IMR-90 (cell line): ENCODE measurements around the gene FOXP1. TPM values are rescaled to one million over a fixed set of nuclear protein-coding genes. Genes with fewer than 3 reads are reported as not detected.
A peak's percentile ranks its signal among the peaks of the same experiment; 100 is the strongest.

Experiments
- ATAC-seq: fragments of 200-7000 bp; cut with Tn5 transposase; 2 replicates; pipeline ENCODE4 v1.9.1; 2020; ENCODE audit warnings: low read depth, mild to moderate bottlenecking, moderate library complexity
- BruUV-seq: library from RNA; stranded (reverse); fragments of 400-500 nt; replicated peaks from 2 replicates; lab custom pipeline; 2021; lab: Mats Ljungman, UMichigan
- CTCF ChIA-PET: fragments of 300-600 bp; formaldehyde crosslinking; extraction: SDS; loops from one replicate; lab custom pipeline; 2021; ENCODE audit warnings: antibody characterized with exemption; lab: Yijun Ruan, JAX
- POLR2A ChIA-PET: fragments of 300-600 bp; sonication (Branson Sonifier 250); formaldehyde crosslinking; loops from one replicate; lab custom pipeline; 2022; ENCODE audit warnings: antibody characterized with exemption; ENCODE audit not compliant: unreplicated experiment; lab: Charles Lee
- DNase-seq: peaks from one replicate; pipeline ENCODE4 v3.0.0; 2013
- H2AFZ ChIP-seq: replicated peaks from 2 replicates; pipeline ENCODE3; 2013; ENCODE audit warnings: low read length, mild to moderate bottlenecking; ENCODE audit not compliant: poor library complexity
- H2AK5ac ChIP-seq: 2 replicates; pipeline ENCODE4 v1.6.1; 2013; ENCODE audit warnings: low read depth, low read length, inconsistent platforms
- H2AK9ac ChIP-seq: replicated peaks from 2 replicates; pipeline ENCODE3; 2013; ENCODE audit warnings: mild to moderate bottlenecking, low read depth, low read length, moderate library complexity; ENCODE audit not compliant: poor library complexity
- H2BK120ac ChIP-seq: 2 replicates; pipeline ENCODE4 v1.6.1; 2013; ENCODE audit warnings: low read depth, low read length, inconsistent platforms
- H2BK15ac ChIP-seq: 3 replicates; pipeline ENCODE4 v1.6.1; 2013; ENCODE audit warnings: low read depth, low read length, inconsistent platforms
- H2BK20ac ChIP-seq: 2 replicates; pipeline ENCODE4 v1.6.1; 2013; ENCODE audit warnings: low read depth, mild to moderate bottlenecking, inconsistent platforms, low read length, moderate library complexity
- H2BK5ac ChIP-seq: 2 replicates; pipeline ENCODE4 v1.6.1; 2013; ENCODE audit warnings: mild to moderate bottlenecking, low read depth, low read length, inconsistent platforms; ENCODE audit not compliant: poor library complexity, severe bottlenecking
- H3K14ac ChIP-seq: replicated peaks from 2 replicates; pipeline ENCODE4 v1.6.1; 2013; ENCODE audit warnings: low read depth, low read length, inconsistent platforms
- H3K18ac ChIP-seq: 2 replicates; pipeline ENCODE4 v1.6.1; 2013; ENCODE audit warnings: low read depth, low read length, control low read depth
- H3K23ac ChIP-seq: 2 replicates; pipeline ENCODE4 v1.6.1; 2013; ENCODE audit warnings: low read depth, low read length, inconsistent platforms
- H3K27ac ChIP-seq: 2 replicates; pipeline ENCODE4 v1.5.1; 2013; ENCODE audit warnings: mild to moderate bottlenecking, control low read depth, low read length; ENCODE audit not compliant: insufficient read depth
- H3K27me3 ChIP-seq: 2 replicates; pipeline ENCODE4 v1.6.1; 2013; ENCODE audit warnings: low read length; ENCODE audit not compliant: control insufficient read depth, insufficient read depth
- H3K36me3 ChIP-seq: 2 replicates; pipeline ENCODE4 v1.6.1; 2013; ENCODE audit warnings: low read length, mixed read lengths; ENCODE audit not compliant: control insufficient read depth, insufficient read depth
- H3K4ac ChIP-seq: 2 replicates; pipeline ENCODE4 v1.6.1; 2013; ENCODE audit warnings: low read depth, low read length, inconsistent platforms
- H3K4me1 ChIP-seq: 2 replicates; pipeline ENCODE4 v1.6.1; 2013; ENCODE audit warnings: low read length, mixed read lengths; ENCODE audit not compliant: control insufficient read depth, insufficient read depth
- H3K4me2 ChIP-seq: 2 replicates; pipeline ENCODE4 v1.6.1; 2013; ENCODE audit warnings: low read depth, mild to moderate bottlenecking, control low read depth, low read length, moderate library complexity
- H3K4me3 ChIP-seq: 2 replicates; pipeline ENCODE4 v1.5.1; 2013; ENCODE audit warnings: low read depth, mild to moderate bottlenecking, control low read depth, low read length, moderate library complexity; ENCODE audit not compliant: insufficient read depth
- H3K56ac ChIP-seq: 2 replicates; pipeline ENCODE4 v1.6.1; 2013; ENCODE audit warnings: low read length, inconsistent platforms; ENCODE audit not compliant: insufficient read depth; ENCODE audit errors: extremely low read depth
- H3K79me1 ChIP-seq, 2 experiments: 2 replicates each; pipeline ENCODE4 v1.6.1; 2013; ENCODE audit warnings: low read length in 2 of 2, inconsistent platforms in 1 of 2, low read depth in 1 of 2
- H3K9ac ChIP-seq: 2 replicates; pipeline ENCODE4 v1.6.1; 2013; ENCODE audit warnings: low read depth, low read length, control low read depth
- H3K9me1 ChIP-seq: 2 replicates; pipeline ENCODE4 v1.6.1; 2013; ENCODE audit warnings: low read length, inconsistent platforms; ENCODE audit not compliant: insufficient read depth
- H3K9me3 ChIP-seq: 2 replicates; pipeline ENCODE4 v1.6.1; 2013; ENCODE audit warnings: low read length; ENCODE audit not compliant: control insufficient read depth, insufficient read depth
- H4K20me1 ChIP-seq: 2 replicates; pipeline ENCODE4 v1.6.1; 2013; ENCODE audit warnings: low read length, inconsistent platforms; ENCODE audit not compliant: insufficient read depth
- H4K5ac ChIP-seq: 2 replicates; pipeline ENCODE4 v1.6.1; 2013; ENCODE audit warnings: mild to moderate bottlenecking, low read depth, low read length, control low read depth
- H4K8ac ChIP-seq, 2 experiments: 2 replicates each; pipeline ENCODE4 v1.6.1; 2013; ENCODE audit warnings: low read depth in 2 of 2, low read length in 2 of 2, control low read depth in 1 of 2, inconsistent platforms in 1 of 2
- H4K91ac ChIP-seq: 2 replicates; pipeline ENCODE4 v1.6.1; 2013; ENCODE audit warnings: low read depth, low read length, inconsistent platforms; ENCODE audit not compliant: insufficient read depth
- BHLHE40 ChIP-seq: fragments of 150-350 bp; IDR thresholded peaks from 2 replicates; pipeline ENCODE4 v1.6.1; 2016; ENCODE audit warnings: mild to moderate bottlenecking, low read depth, low read length
- CEBPB ChIP-seq: IDR thresholded peaks from 2 replicates; pipeline ENCODE4 v1.6.1; 2012; ENCODE audit warnings: low read depth, low read length, improper control_type of control experiment
- CHD1 ChIP-seq: IDR thresholded peaks from 2 replicates; pipeline ENCODE4 v1.6.1; 2012; ENCODE audit warnings: low read depth, low read length, improper control_type of control experiment
- FOS ChIP-seq: fragments of 150-350 bp; IDR thresholded peaks from 2 replicates; pipeline ENCODE4 v1.6.1; 2016; ENCODE audit warnings: low read depth, low read length
- MAFK ChIP-seq: IDR thresholded peaks from 2 replicates; pipeline ENCODE4 v1.6.1; 2012; ENCODE audit warnings: low read depth, low read length, improper control_type of control experiment
- MXI1 ChIP-seq: IDR thresholded peaks from 2 replicates; pipeline ENCODE4 v1.6.1; 2012; ENCODE audit warnings: low read depth, mild to moderate bottlenecking, low read length, moderate library complexity, borderline replicate concordance
- POLR2A ChIP-seq: IDR thresholded peaks from 2 replicates; pipeline ENCODE4 v1.6.1; 2012; ENCODE audit warnings: mild to moderate bottlenecking, low read depth, low read length
- RCOR1 ChIP-seq: IDR thresholded peaks from 2 replicates; pipeline ENCODE4 v1.6.1; 2012; ENCODE audit warnings: mild to moderate bottlenecking, low read length, improper control_type of control experiment; ENCODE audit not compliant: insufficient replicate concordance
- RFX5 ChIP-seq: IDR thresholded peaks from 2 replicates; pipeline ENCODE4 v1.8.0; 2012; ENCODE audit warnings: low read depth, mild to moderate bottlenecking, low read length, moderate library complexity
- WGBS, 2 experiments: methylation state at CpG; one replicate each; pipeline versions ENCODE4 v1.1.5 to v1.1.7; 2013; ENCODE audit warnings: missing lambda C conversion rate in 2 of 2; ENCODE audit not compliant: insufficient read length in 1 of 2; ENCODE audit errors: extremely low coverage in 2 of 2; 5-methylcytosine and 5-hydroxymethylcytosine counted together
- dilution Hi-C: fragments of 300-500 bp; cut with HindIII; formaldehyde crosslinking; loops from one replicate; pipeline ENCODE4 v1.14.3; 2018; ENCODE audit warnings: low sequenced_read_pairs; ENCODE audit not compliant: unreplicated experiment
- in situ Hi-C: fragments of 300-500 bp; cut with MboI; formaldehyde crosslinking; loops from 3 replicates; pipeline ENCODE4 v1.14.3; 2019; ENCODE audit warnings: low sequenced_read_pairs, inconsistent platforms, mixed read lengths
- intact Hi-C: fragments of 100-400 bp; cut with micrococcal nuclease; formaldehyde crosslinking; loops from 2 replicates; pipeline ENCODE4 v1.10.0; 2022
- polyA plus RNA-seq, 3 experiments: library from polyadenylated mRNA; depleted of rRNA; stranded (reverse); fragments of >200 nt; gene quantifications; 2 replicates each; pipeline ENCODE4 v1.2.3, GENCODE V29; 2012; ENCODE audit warnings: low replicate concordance in 1 of 3
- total RNA-seq: library from RNA; depleted of rRNA; stranded (reverse); fragments of >200 nt; gene quantifications from 2 replicates; pipeline ENCODE4 v1.2.3, GENCODE V29; 2012
- TF ChIP-seq, protein P1 (sequence below): conservative IDR thresholded peaks from 2 replicates; pipeline ENCODE4 v1.5.1; 2012; ENCODE audit warnings: mild to moderate bottlenecking, low read depth, low read length, improper control_type of control experiment
- TF ChIP-seq, protein P2 (sequence below): fragments of 150-350 bp; IDR thresholded peaks from 2 replicates; pipeline ENCODE4 v1.6.1; 2016; ENCODE audit warnings: low read depth, mild to moderate bottlenecking, low read length, moderate library complexity, borderline replicate concordance

The FOXP1 gene
- total and polyA plus RNA-seq, 2 of the 4 experiments (the other 2 are of a cell fraction) = 37.0 to 132 TPM

DNA sequence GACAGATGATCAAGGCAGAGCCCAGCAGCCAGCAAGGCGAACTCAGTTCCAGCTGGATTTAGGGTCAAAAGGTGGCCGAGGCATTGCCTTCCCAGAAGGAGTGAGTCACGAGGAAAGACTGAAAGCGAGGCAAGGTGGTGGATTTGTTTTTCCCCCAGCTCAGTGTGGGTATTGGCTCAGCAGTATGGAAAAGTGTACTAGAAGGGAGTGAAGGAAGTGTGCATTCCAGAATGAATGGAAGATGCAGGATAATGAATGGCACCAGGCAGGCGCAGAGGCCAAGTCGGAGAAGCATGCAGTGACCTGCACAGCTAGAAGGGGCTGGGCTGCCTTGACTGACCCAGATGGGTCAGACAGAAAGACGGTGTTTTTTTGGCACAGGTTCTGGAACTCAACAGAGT is 46.3 kb downstream of the FOXP1 start:
- POLR2A ChIA-PET = no interaction called here
- dilution Hi-C loops = no loop called here
- WGBS, 2 experiments = 0% methylated on average over 5 of the region's 7 CpGs; no CpG with 5 or more reads in 1 of the 2 experiments

More for the DNA sequence above, 46.3 kb downstream of the FOXP1 start:
- Histone ChIP-seq H3K56ac (0 out of 2 replicates have a peak overlapping the region, but pooled peaks have one; percentile 27), H3K9me3 (no peaks in the 10 kb centered on the region), H2AK9ac (peak overlapping the region; percentile 87), H3K36me3 (no peaks in the 10 kb centered on the region), H3K4ac (peak overlapping the region; percentile 73), H3K9ac (no peak overlapping the region), H2BK120ac (peak overlapping the region; percentile 95), H3K14ac (0 out of 2 replicates have a peak overlapping the region, but pooled peaks have one; percentile 12), H3K23ac (peak overlapping the region; percentile 63; the same call in 1 of the 2 replicates), H4K20me1 (peaks cover 6% of the 10 kb centered on the region; the same call in 1 of the 2 replicates), H3K27me3 (no peaks in the 10 kb centered on the region), H4K8ac (peak overlapping the region in 1 of 2 experiments; percentile 48; a peak in 2 of 4 replicates), H3K18ac (no peak overlapping the region), H2BK5ac (peak overlapping the region; percentile 89), H4K91ac (peak overlapping the region; percentile 89), H3K4me1 (peaks cover 18% of the 10 kb centered on the region), H3K9me1 (peaks cover 30% of the 10 kb centered on the region), H3K27ac (peak overlapping the region; percentile 60; the same call in 1 of the 2 replicates), H2AFZ (peak overlapping the region; percentile 55), H3K4me3 (no peak overlapping the region), H2BK20ac (peak overlapping the region; percentile 84), H3K4me2 (peak overlapping the region; percentile 81), H4K5ac (no peak overlapping the region), H2AK5ac (peak overlapping the region; percentile 83; the same call in 1 of the 2 replicates), H2BK15ac (peak overlapping the region; percentile 0; the same call in 1 of the 3 replicates), H3K79me1 (peaks cover 18 to 59% of the 10 kb centered on the region in 2 experiments)
- in situ Hi-C loops = no loop called here
- ATAC-seq (peak; percentile 76), DNase-seq (peak; percentile 96)
- intact Hi-C loops = loop anchor here (5.0 kb wide), 2 partner anchors 40 to 145 kb away; no protein-coding TSS in a partner anchor
- CTCF ChIA-PET = no interaction called here
- peak; percentile 27; the same call in 1 of the 2 replicates for TF ChIP-seq CEBPB
- TF ChIP-seq, protein P1, sequence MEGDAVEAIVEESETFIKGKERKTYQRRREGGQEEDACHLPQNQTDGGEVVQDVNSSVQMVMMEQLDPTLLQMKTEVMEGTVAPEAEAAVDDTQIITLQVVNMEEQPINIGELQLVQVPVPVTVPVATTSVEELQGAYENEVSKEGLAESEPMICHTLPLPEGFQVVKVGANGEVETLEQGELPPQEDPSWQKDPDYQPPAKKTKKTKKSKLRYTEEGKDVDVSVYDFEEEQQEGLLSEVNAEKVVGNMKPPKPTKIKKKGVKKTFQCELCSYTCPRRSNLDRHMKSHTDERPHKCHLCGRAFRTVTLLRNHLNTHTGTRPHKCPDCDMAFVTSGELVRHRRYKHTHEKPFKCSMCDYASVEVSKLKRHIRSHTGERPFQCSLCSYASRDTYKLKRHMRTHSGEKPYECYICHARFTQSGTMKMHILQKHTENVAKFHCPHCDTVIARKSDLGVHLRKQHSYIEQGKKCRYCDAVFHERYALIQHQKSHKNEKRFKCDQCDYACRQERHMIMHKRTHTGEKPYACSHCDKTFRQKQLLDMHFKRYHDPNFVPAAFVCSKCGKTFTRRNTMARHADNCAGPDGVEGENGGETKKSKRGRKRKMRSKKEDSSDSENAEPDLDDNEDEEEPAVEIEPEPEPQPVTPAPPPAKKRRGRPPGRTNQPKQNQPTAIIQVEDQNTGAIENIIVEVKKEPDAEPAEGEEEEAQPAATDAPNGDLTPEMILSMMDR = no peak
- TF ChIP-seq, protein P2, sequence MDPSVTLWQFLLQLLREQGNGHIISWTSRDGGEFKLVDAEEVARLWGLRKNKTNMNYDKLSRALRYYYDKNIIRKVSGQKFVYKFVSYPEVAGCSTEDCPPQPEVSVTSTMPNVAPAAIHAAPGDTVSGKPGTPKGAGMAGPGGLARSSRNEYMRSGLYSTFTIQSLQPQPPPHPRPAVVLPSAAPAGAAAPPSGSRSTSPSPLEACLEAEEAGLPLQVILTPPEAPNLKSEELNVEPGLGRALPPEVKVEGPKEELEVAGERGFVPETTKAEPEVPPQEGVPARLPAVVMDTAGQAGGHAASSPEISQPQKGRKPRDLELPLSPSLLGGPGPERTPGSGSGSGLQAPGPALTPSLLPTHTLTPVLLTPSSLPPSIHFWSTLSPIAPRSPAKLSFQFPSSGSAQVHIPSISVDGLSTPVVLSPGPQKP = no peak
- TF ChIP-seq MAFK = no peak
- TF ChIP-seq CHD1 = no peak
- TF ChIP-seq POLR2A = no peak
- TF ChIP-seq FOS = peak; percentile 77
- peak; percentile 24; the same call in 1 of the 2 replicates for TF ChIP-seq MXI1
- TF ChIP-seq RFX5 = no peak
- peak; percentile 8 for TF ChIP-seq RCOR1
- TF ChIP-seq BHLHE40 = peak; percentile 13; the same call in 1 of the 2 replicates
- BruUV-seq = no TSS peak
